Glomerular visceral epithelial cell (primary cell): ENCODE data around the gene ZNF488.
"Not testable (repeated sequence)": the region's sequence is repeated elsewhere in the genome, so short reads cannot be mapped to it uniquely, and the experiment has no call there.

Experiments used
- DNase-seq: peaks from one replicate; pipeline ENCODE4 v3.0.0-alpha.2; 2016; ENCODE audit errors: extremely low spot score

ZNF488 gene

GRCh38 chr10:47409866-47410256 lies 25.8 kb upstream of the ZNF488 start:
- DNase-seq = no peak

- DNase-seq = no peak
Measured at GRCh38 chr10:47409171-47409865, 25.2 kb upstream of the ZNF488 start.

GRCh38 chr10:47408606-47409005 lies 24.5 kb upstream of the ZNF488 start:
- no peak for DNase-seq

GRCh38 chr10:47406870-47407691 lies 23.0 kb upstream of the ZNF488 start:
- DNase-seq = peak; percentile 87

GRCh38 chr10:47406548-47406869 lies 22.4 kb upstream of the ZNF488 start:
- no peak for DNase-seq

GRCh38 chr10:47405857-47406547 lies 21.9 kb upstream of the ZNF488 start:
- no peak for DNase-seq

GRCh38 chr10:47404937-47405336 lies 20.8 kb upstream of the ZNF488 start:
- no peak for DNase-seq

- DNase-seq = no peak
Measured at GRCh38 chr10:47404446-47404845, 20.4 kb upstream of the ZNF488 start.

GRCh38 chr10:47403446-47404318 lies 19.6 kb upstream of the ZNF488 start:
- peak; percentile 22 for DNase-seq

GRCh38 chr10:47402641-47403301 lies 18.7 kb upstream of the ZNF488 start:
- peak; percentile 94 for DNase-seq

- no peak for DNase-seq
Measured at GRCh38 chr10:47401874-47402640, 18.0 kb upstream of the ZNF488 start.

- no peak for DNase-seq
Measured at GRCh38 chr10:47401210-47401609, 17.1 kb upstream of the ZNF488 start.

- no peak for DNase-seq
Measured at GRCh38 chr10:47400786-47401185, 16.7 kb upstream of the ZNF488 start.

GRCh38 chr10:47400251-47400650 lies 16.2 kb upstream of the ZNF488 start:
- DNase-seq = no peak

- no peak for DNase-seq
Measured at GRCh38 chr10:47397256-47397655, 13.2 kb upstream of the ZNF488 start.

- DNase-seq = no peak
Measured at GRCh38 chr10:47396311-47396717, 12.2 kb upstream of the ZNF488 start.

- no peak for DNase-seq
Measured at GRCh38 chr10:47389619-47390018, 5.5 kb upstream of the ZNF488 start.

- no peak for DNase-seq
Measured at GRCh38 chr10:47388879-47389278, 4.8 kb upstream of the ZNF488 start.

GRCh38 chr10:47386104-47386503 lies 2.0 kb upstream of the ZNF488 start:
- DNase-seq = not testable (repeated sequence)
